ENCODE results near the gene RREB1. TPM values are rescaled to one million over a fixed set of nuclear protein-coding genes. Genes with fewer than 3 reads are reported as not detected.

The RREB1 gene
- total and polyA plus RNA-seq, 2 donors (not counting 3 experiments of a cell fraction or from before 2014, with no cell fraction given): 3.7 to 33.0 TPM

GRCh38 chr6:7100753-7101081 is 7.0 kb upstream of the RREB1 start:
- Histone ChIP-seq H4K20me1 (replicated peaks; ENCODE audit: control insufficient read depth, extremely low read depth, insufficient read depth, low read length) (no peaks in the 10 kb centered on the region), H3K4me3 (replicated peaks in 1 of 3; ENCODE audit: insufficient read depth in 1 of 3, low read depth in 1 of 3, low read length in 3 of 3) (no peak overlapping the region), H3K27ac (ENCODE audit: insufficient read depth, low read depth, low read length) (no peak overlapping the region), H3K9me3 (replicated peaks; ENCODE audit: control insufficient read depth, insufficient read depth, low read length) (no peaks in the 10 kb centered on the region), H3K9ac (replicated peaks; ENCODE audit: extremely low read depth, insufficient read depth, low read length) (no peak overlapping the region), H3K27me3 (ENCODE audit: control insufficient read depth in 2 of 2, insufficient read depth in 2 of 2, low read length in 2 of 2) (no peaks in the 10 kb centered on the region), H3K4me1 (ENCODE audit: control insufficient read depth, extremely low read depth, insufficient read depth, low read length) (peaks cover 6% of the 10 kb centered on the region), H3K4me2 (ENCODE audit: insufficient read depth, low read length) (no peak overlapping the region), H2AFZ (ENCODE audit: low read depth, low read length) (no peak overlapping the region), H3K36me3 (ENCODE audit: control insufficient read depth in 2 of 2, extremely low read depth in 1 of 2, insufficient read depth in 2 of 2, low read length in 2 of 2) (no peaks in the 10 kb centered on the region), H3K9me1 (replicated peaks; ENCODE audit: control insufficient read depth, extremely low read depth, insufficient read depth, low read length) (no peaks in the 10 kb centered on the region), H3K79me2 (ENCODE audit: control insufficient read depth, insufficient read depth, low read length) (no peaks in the 10 kb centered on the region)
- BruUV-seq (replicated peaks): no TSS peak
- FAIRE-seq (no peak), DNase-seq (ENCODE audit: low read depth, low spot score) (no peak)
- TF ChIP-seq POLR2AphosphoS5 (IDR thresholded peaks at IDR 0.05; ENCODE audit: insufficient read depth, low read depth, low read length): no peak
- no peak for TF ChIP-seq GATA2 (IDR thresholded peaks at IDR 0.05; ENCODE audit: insufficient read depth, insufficient read length, low read depth, low read length)
- no peak for TF ChIP-seq POLR2A (IDR thresholded peaks at IDR 0.05; ENCODE audit: low read depth, low read length)
- TF ChIP-seq MYC (IDR thresholded peaks at IDR 0.05; ENCODE audit: low read depth, low read length): no peak
- no peak for TF ChIP-seq MAX (IDR thresholded peaks at IDR 0.05; ENCODE audit: insufficient read depth, insufficient read length)
- TF ChIP-seq EZH2 (IDR thresholded peaks at IDR 0.05; ENCODE audit: borderline replicate concordance, low read depth, low read length, severe bottlenecking): no peak
- TF ChIP-seq, protein P1, sequence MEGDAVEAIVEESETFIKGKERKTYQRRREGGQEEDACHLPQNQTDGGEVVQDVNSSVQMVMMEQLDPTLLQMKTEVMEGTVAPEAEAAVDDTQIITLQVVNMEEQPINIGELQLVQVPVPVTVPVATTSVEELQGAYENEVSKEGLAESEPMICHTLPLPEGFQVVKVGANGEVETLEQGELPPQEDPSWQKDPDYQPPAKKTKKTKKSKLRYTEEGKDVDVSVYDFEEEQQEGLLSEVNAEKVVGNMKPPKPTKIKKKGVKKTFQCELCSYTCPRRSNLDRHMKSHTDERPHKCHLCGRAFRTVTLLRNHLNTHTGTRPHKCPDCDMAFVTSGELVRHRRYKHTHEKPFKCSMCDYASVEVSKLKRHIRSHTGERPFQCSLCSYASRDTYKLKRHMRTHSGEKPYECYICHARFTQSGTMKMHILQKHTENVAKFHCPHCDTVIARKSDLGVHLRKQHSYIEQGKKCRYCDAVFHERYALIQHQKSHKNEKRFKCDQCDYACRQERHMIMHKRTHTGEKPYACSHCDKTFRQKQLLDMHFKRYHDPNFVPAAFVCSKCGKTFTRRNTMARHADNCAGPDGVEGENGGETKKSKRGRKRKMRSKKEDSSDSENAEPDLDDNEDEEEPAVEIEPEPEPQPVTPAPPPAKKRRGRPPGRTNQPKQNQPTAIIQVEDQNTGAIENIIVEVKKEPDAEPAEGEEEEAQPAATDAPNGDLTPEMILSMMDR (IDR thresholded peaks at IDR 0.05; ENCODE audit: extremely low read depth in 1 of 2, insufficient read depth in 1 of 2, low read depth in 1 of 2, low read length in 2 of 2): no peak
- dilution Hi-C loops (cut with MboI; ENCODE audit: extremely low pct_ligation_motif_present, low sequenced_read_pairs) (no loop called here), intact Hi-C loops (cut with micrococcal nuclease) (no loop called here)
- POLR2A ChIA-PET: no interaction called here
- CTCF ChIA-PET: no interaction called here

Measured in endothelial cell of umbilical vein (primary cell).